Measurements from ENCODE around the gene MED27.

GRCh38 chr9:131934673-131935072 is 145.0 kb downstream of the MED27 start:
- no peak for TF ChIP-seq CTCF (IDR thresholded peaks at IDR 0.05; ENCODE audit: borderline replicate concordance, extremely low read depth, low read length, poor library complexity, severe bottlenecking)
- TF ChIP-seq EZH2 (IDR thresholded peaks at IDR 0.05; ENCODE audit: borderline replicate concordance, low read depth, low read length, severe bottlenecking): no peak

Measured in DND-41 (cell line).